ENCODE results near the gene DMXL2.
"Not testable (repeated sequence)": the region's sequence is repeated elsewhere in the genome, so short reads cannot be mapped to it uniquely, and the experiment has no call there.

The DMXL2 gene

GRCh38 chr15:51576911-51577500 lies 45.6 kb downstream of the DMXL2 start:
- TF ChIP-seq POLR2AphosphoS5 (IDR thresholded peaks at IDR 0.05; ENCODE audit: low read depth) (peak; percentile 38; the same call in 1 of the 2 replicates), REST (IDR thresholded peaks at IDR 0.05; ENCODE audit: insufficient replicate concordance, low read depth) (no peak), CTCF (IDR thresholded peaks at IDR 0.05; ENCODE audit: insufficient read depth, low read length) (no peak)
- H3K27ac ChIP-seq (replicated peaks), result peak overlapping the region; percentile 80
- H3K27me3 ChIP-seq (ENCODE audit: insufficient read depth, poor library complexity, severe bottlenecking), result no peaks in the 10 kb centered on the region
- DNase-seq (ENCODE audit: low read depth in 1 of 2, low spot score in 1 of 2), result peak; percentile 52 to 75
- H3K4me3 ChIP-seq (replicated peaks; ENCODE audit: insufficient read depth, low read length), result no peak overlapping the region

GRCh38 chr15:51576286-51576850 lies 46.2 kb downstream of the DMXL2 start:
- H3K4me3 ChIP-seq (replicated peaks; ENCODE audit: insufficient read depth, low read length), result no peak overlapping the region
- DNase-seq (ENCODE audit: low read depth in 1 of 2, low spot score in 1 of 2), result no peak
- H3K27me3 ChIP-seq (ENCODE audit: insufficient read depth, poor library complexity, severe bottlenecking), result no peaks in the 10 kb centered on the region
- H3K27ac ChIP-seq (replicated peaks), result peak overlapping the region; percentile 80
- no peak for TF ChIP-seq CTCF (IDR thresholded peaks at IDR 0.05; ENCODE audit: insufficient read depth, low read length)
- TF ChIP-seq POLR2AphosphoS5 (IDR thresholded peaks at IDR 0.05; ENCODE audit: low read depth), result no peak
- no peak for TF ChIP-seq GABPA (IDR thresholded peaks at IDR 0.05; ENCODE audit: low read depth)
- TF ChIP-seq REST (IDR thresholded peaks at IDR 0.05; ENCODE audit: insufficient replicate concordance, low read depth), result no peak
- no peak for TF ChIP-seq SPI1 (IDR thresholded peaks at IDR 0.05; ENCODE audit: borderline replicate concordance, low read depth)

GRCh38 chr15:51575775-51576174 lies 46.8 kb downstream of the DMXL2 start:
- TF ChIP-seq CTCF (IDR thresholded peaks at IDR 0.05; ENCODE audit: insufficient read depth, low read length), result no peak
- Histone ChIP-seq H3K27ac (replicated peaks) (peak overlapping the region; percentile 80), H3K4me3 (replicated peaks; ENCODE audit: insufficient read depth, low read length) (no peak overlapping the region), H3K27me3 (ENCODE audit: insufficient read depth, poor library complexity, severe bottlenecking) (no peaks in the 10 kb centered on the region)
- DNase-seq (ENCODE audit: low read depth in 1 of 2, low spot score in 1 of 2), result no peak

- H3K4me3 ChIP-seq (replicated peaks; ENCODE audit: insufficient read depth, low read length); H3K27ac ChIP-seq (replicated peaks); H3K27me3 ChIP-seq (ENCODE audit: insufficient read depth, poor library complexity, severe bottlenecking); DNase-seq (ENCODE audit: low read depth in 1 of 2, low spot score in 1 of 2): not testable (repeated sequence)
Measured at GRCh38 chr15:51573352-51573751, 49.2 kb downstream of the DMXL2 start.

GRCh38 chr15:51568939-51569784 lies 53.4 kb downstream of the DMXL2 start:
- not testable (repeated sequence) for H3K27me3 ChIP-seq (ENCODE audit: insufficient read depth, poor library complexity, severe bottlenecking); H3K27ac ChIP-seq (replicated peaks); DNase-seq (ENCODE audit: low read depth in 1 of 2, low spot score in 1 of 2); H3K4me3 ChIP-seq (replicated peaks; ENCODE audit: insufficient read depth, low read length)
